ENCODE data around the gene GPR17.

GRCh38 chr2:127685410-127686080, 39.6 kb downstream of the GPR17 start:
- TF ChIP-seq, protein P1, sequence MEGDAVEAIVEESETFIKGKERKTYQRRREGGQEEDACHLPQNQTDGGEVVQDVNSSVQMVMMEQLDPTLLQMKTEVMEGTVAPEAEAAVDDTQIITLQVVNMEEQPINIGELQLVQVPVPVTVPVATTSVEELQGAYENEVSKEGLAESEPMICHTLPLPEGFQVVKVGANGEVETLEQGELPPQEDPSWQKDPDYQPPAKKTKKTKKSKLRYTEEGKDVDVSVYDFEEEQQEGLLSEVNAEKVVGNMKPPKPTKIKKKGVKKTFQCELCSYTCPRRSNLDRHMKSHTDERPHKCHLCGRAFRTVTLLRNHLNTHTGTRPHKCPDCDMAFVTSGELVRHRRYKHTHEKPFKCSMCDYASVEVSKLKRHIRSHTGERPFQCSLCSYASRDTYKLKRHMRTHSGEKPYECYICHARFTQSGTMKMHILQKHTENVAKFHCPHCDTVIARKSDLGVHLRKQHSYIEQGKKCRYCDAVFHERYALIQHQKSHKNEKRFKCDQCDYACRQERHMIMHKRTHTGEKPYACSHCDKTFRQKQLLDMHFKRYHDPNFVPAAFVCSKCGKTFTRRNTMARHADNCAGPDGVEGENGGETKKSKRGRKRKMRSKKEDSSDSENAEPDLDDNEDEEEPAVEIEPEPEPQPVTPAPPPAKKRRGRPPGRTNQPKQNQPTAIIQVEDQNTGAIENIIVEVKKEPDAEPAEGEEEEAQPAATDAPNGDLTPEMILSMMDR (conservative IDR thresholded peaks at IDR 0.05 in 1 of 2, IDR thresholded peaks at IDR 0.05 in 1 of 2; ENCODE audit: extremely low read depth in 1 of 2, insufficient read depth in 1 of 2, low read depth in 1 of 2, low read length in 2 of 2), result no peak
- no peak for TF ChIP-seq EZH2 (IDR thresholded peaks at IDR 0.05; ENCODE audit: borderline replicate concordance, low read length)
